ENCODE results near the gene FGF6.

FGF6 gene

GRCh38 chr12:4395818-4396217 is 49.8 kb downstream of the FGF6 start:
- Histone ChIP-seq H3K27me3 (ENCODE audit: insufficient read depth, low read length) (0 out of 2 replicates have a peak, but pooled peaks cover 5% of the 10 kb centered on the region), H3K79me2 (ENCODE audit: insufficient read depth, low read length) (no peaks in the 10 kb centered on the region), H2AFZ (ENCODE audit: low read length) (no peak overlapping the region), H3K9me3 (ENCODE audit: low read length) (no peaks in the 10 kb centered on the region), H3K27ac (ENCODE audit: low read depth, low read length, poor library complexity, severe bottlenecking) (no peak overlapping the region), H3K36me3 (ENCODE audit: insufficient read depth, low read length) (no peaks in the 10 kb centered on the region), H3K4me1 (ENCODE audit: insufficient read depth, low read length, severe bottlenecking) (no peaks in the 10 kb centered on the region), H3K9me2 (ENCODE audit: low read depth, low read length) (no peaks in the 10 kb centered on the region), H3K4me3 (ENCODE audit: low read depth, low read length, poor library complexity, severe bottlenecking) (no peak overlapping the region), H3K4me2 (ENCODE audit: low read length) (no peak overlapping the region), H4K20me1 (ENCODE audit: insufficient read depth, low read length) (no peaks in the 10 kb centered on the region), H3F3A (ENCODE audit: insufficient read depth, low read length) (no peaks in the 10 kb centered on the region), H3K9ac (ENCODE audit: low read length) (no peak overlapping the region)
- no peak for TF ChIP-seq CTCF (IDR thresholded peaks at IDR 0.05; ENCODE audit: low read length)
- TF ChIP-seq EZH2 (IDR thresholded peaks at IDR 0.05; ENCODE audit: borderline replicate concordance, low read length) = no peak

- Histone ChIP-seq H3K27me3 (ENCODE audit: insufficient read depth, low read length) (0 out of 2 replicates have a peak, but pooled peaks cover 5% of the 10 kb centered on the region), H3K4me1 (ENCODE audit: insufficient read depth, low read length, severe bottlenecking) (no peaks in the 10 kb centered on the region), H3K9me3 (ENCODE audit: low read length) (no peaks in the 10 kb centered on the region), H4K20me1 (ENCODE audit: insufficient read depth, low read length) (no peaks in the 10 kb centered on the region), H2AFZ (ENCODE audit: low read length) (no peak overlapping the region), H3K36me3 (ENCODE audit: insufficient read depth, low read length) (no peaks in the 10 kb centered on the region), H3K79me2 (ENCODE audit: insufficient read depth, low read length) (no peaks in the 10 kb centered on the region), H3K9me2 (ENCODE audit: low read depth, low read length) (no peaks in the 10 kb centered on the region), H3K4me2 (ENCODE audit: low read length) (no peak overlapping the region), H3K4me3 (ENCODE audit: low read depth, low read length, poor library complexity, severe bottlenecking) (no peak overlapping the region), H3K9ac (ENCODE audit: low read length) (no peak overlapping the region), H3F3A (ENCODE audit: insufficient read depth, low read length) (no peaks in the 10 kb centered on the region), H3K27ac (ENCODE audit: low read depth, low read length, poor library complexity, severe bottlenecking) (no peak overlapping the region)
- TF ChIP-seq EZH2 (IDR thresholded peaks at IDR 0.05; ENCODE audit: borderline replicate concordance, low read length) = no peak
- TF ChIP-seq CTCF (IDR thresholded peaks at IDR 0.05; ENCODE audit: low read length) = no peak
These were observed 52.4 kb downstream of the FGF6 start for GRCh38 chr12:4393211-4393610.

GRCh38 chr12:4392223-4392742 is 53.3 kb downstream of the FGF6 start:
- Histone ChIP-seq H3K9me3 (ENCODE audit: low read length) (no peaks in the 10 kb centered on the region), H3K79me2 (ENCODE audit: insufficient read depth, low read length) (no peaks in the 10 kb centered on the region), H3K9ac (ENCODE audit: low read length) (no peak overlapping the region), H3K4me1 (ENCODE audit: insufficient read depth, low read length, severe bottlenecking) (no peaks in the 10 kb centered on the region), H4K20me1 (ENCODE audit: insufficient read depth, low read length) (no peaks in the 10 kb centered on the region), H3K36me3 (ENCODE audit: insufficient read depth, low read length) (no peaks in the 10 kb centered on the region), H2AFZ (ENCODE audit: low read length) (no peak overlapping the region), H3K4me2 (ENCODE audit: low read length) (no peak overlapping the region), H3K4me3 (ENCODE audit: low read depth, low read length, poor library complexity, severe bottlenecking) (no peak overlapping the region), H3K27me3 (ENCODE audit: insufficient read depth, low read length) (0 out of 2 replicates have a peak, but pooled peaks cover 5% of the 10 kb centered on the region), H3K9me2 (ENCODE audit: low read depth, low read length) (no peaks in the 10 kb centered on the region), H3F3A (ENCODE audit: insufficient read depth, low read length) (no peaks in the 10 kb centered on the region), H3K27ac (ENCODE audit: low read depth, low read length, poor library complexity, severe bottlenecking) (no peak overlapping the region)
- TF ChIP-seq EZH2 (IDR thresholded peaks at IDR 0.05; ENCODE audit: borderline replicate concordance, low read length) (no peak), CTCF (IDR thresholded peaks at IDR 0.05; ENCODE audit: low read length) (no peak)

Measured in OCI-LY1 (cell line).